ENCODE results near the gene PTPRD. TPM values are rescaled to one million over a fixed set of nuclear protein-coding genes. Genes with fewer than 3 reads are reported as not detected.

PTPRD gene
- total RNA-seq, 1 experiment from 2014 or later = 0.02 TPM

DNA sequence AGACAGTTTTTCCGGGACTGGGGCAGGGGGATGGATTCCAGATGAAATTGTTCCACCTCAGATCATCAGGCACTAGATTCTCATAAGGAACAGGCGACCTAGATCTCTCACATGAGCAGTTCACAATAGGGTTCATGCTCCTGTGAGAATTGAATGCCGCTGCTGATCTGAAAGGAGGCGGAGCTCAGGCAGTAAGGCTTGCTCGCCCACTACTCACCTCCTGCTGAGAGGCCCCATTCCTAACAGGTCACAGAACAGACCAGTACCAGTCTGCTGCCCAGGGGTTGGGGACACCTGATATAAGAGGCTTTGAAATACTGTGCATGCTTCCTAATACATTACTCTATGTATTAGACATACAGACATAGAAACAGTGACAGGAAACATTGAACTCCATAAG, 41.1 kb downstream of the PTPRD start:
- ATAC-seq (no peak), DNase-seq (ENCODE audit: low read depth, low spot score) (no peak)
- Histone ChIP-seq H2AFZ (ENCODE audit: low read depth, low read length, poor library complexity, severe bottlenecking) (no peak overlapping the region), H3K9me3 (ENCODE audit: control insufficient read depth in 1 of 2, insufficient read depth in 1 of 2, low read depth in 1 of 2, low read length in 2 of 2) (peaks cover 0 to 15% of the 10 kb centered on the region in 2 experiments; a peak in 3 of 4 replicates), H4K20me1 (ENCODE audit: insufficient read depth) (no peaks in the 10 kb centered on the region), H3K27me3 (ENCODE audit: insufficient read depth, low read length) (no peaks in the 10 kb centered on the region), H3K4me2 (ENCODE audit: low read length) (no peak overlapping the region), H3K4me1 (ENCODE audit: control insufficient read depth in 1 of 2, insufficient read depth in 2 of 2, low read length in 2 of 2) (no peaks in the 10 kb centered on the region), H3K27ac (ENCODE audit: low read depth, low read length) (no peak overlapping the region), H3K9ac (ENCODE audit: low read length) (no peak overlapping the region), H3K36me3 (ENCODE audit: control insufficient read depth in 1 of 2, insufficient read depth in 2 of 2, low read length in 2 of 2) (no peaks in the 10 kb centered on the region), H3K9me2 (ENCODE audit: insufficient read depth) (no peaks in the 10 kb centered on the region), H3K4me3 (replicated peaks in 1 of 2; ENCODE audit: low read depth in 1 of 2, low read length in 2 of 2) (no peak overlapping the region), H3K79me2 (ENCODE audit: insufficient read depth, low read length) (no peaks in the 10 kb centered on the region)
- RAD21 ChIA-PET (ENCODE audit: low non-redundant PET in 1 of 2, low total read pairs in 2 of 2, uncharacterized antibody in 2 of 2, unreplicated experiment in 2 of 2) = no interaction called here
- intact Hi-C loops (cut with micrococcal nuclease) = no loop called here
- POLR2A ChIA-PET = no interaction called here
- CTCF ChIA-PET = no interaction called here
- TF ChIP-seq EZH2 (IDR thresholded peaks at IDR 0.05) (no peak), ZFX (IDR thresholded peaks at IDR 0.05) (no peak), POLR2A (IDR thresholded peaks at IDR 0.05; ENCODE audit: borderline replicate concordance, extremely low read depth, insufficient read depth, insufficient read length) (no peak), ZNF274 (IDR thresholded peaks at IDR 0.05; ENCODE audit: low read depth, low read length) (no peak), JUND (IDR thresholded peaks at IDR 0.05) (no peak), SIN3A (IDR thresholded peaks at IDR 0.05; ENCODE audit: low read depth) (no peak)
- BruUV-seq (replicated peaks) = no TSS peak

DNA sequence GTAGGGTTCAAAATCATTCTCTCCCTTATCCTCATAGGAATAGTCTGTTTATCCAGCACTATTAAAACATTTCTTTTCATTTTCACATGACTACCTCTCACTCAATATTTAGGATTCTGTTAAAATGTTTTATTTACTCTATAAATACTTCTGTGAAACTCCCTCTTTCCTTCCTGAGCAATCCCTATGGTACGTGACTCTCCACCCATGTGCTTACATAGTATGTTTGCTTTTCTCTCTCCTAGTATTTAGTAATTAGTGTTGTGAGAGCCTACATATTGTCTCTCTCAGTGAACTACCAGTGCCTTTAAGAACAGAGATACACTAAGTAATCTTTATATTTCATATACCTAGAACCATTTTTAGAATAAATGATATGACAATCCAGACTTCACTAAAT, 46.0 kb downstream of the PTPRD start:
- ATAC-seq = no peak

More for the DNA sequence above, 46.0 kb downstream of the PTPRD start:
- DNase-seq (ENCODE audit: low read depth, low spot score) = no peak
- no TSS peak for BruUV-seq (replicated peaks)
- Histone ChIP-seq H4K20me1 (ENCODE audit: insufficient read depth) (no peaks in the 10 kb centered on the region), H3K9me2 (ENCODE audit: insufficient read depth) (no peaks in the 10 kb centered on the region), H3K4me1 (ENCODE audit: control insufficient read depth in 1 of 2, insufficient read depth in 2 of 2, low read length in 2 of 2) (no peaks in the 10 kb centered on the region), H3K36me3 (ENCODE audit: control insufficient read depth in 1 of 2, insufficient read depth in 2 of 2, low read length in 2 of 2) (no peaks in the 10 kb centered on the region), H3K9me3 (ENCODE audit: control insufficient read depth in 1 of 2, insufficient read depth in 1 of 2, low read depth in 1 of 2, low read length in 2 of 2) (peaks cover 0 to 17% of the 10 kb centered on the region in 2 experiments; a peak in 3 of 4 replicates), H3K27me3 (ENCODE audit: insufficient read depth, low read length) (no peaks in the 10 kb centered on the region), H2AFZ (ENCODE audit: low read depth, low read length, poor library complexity, severe bottlenecking) (no peak overlapping the region), H3K79me2 (ENCODE audit: insufficient read depth, low read length) (no peaks in the 10 kb centered on the region), H3K9ac (ENCODE audit: low read length) (no peak overlapping the region), H3K27ac (ENCODE audit: low read depth, low read length) (no peak overlapping the region), H3K4me3 (replicated peaks in 1 of 2; ENCODE audit: low read depth in 1 of 2, low read length in 2 of 2) (no peak overlapping the region), H3K4me2 (ENCODE audit: low read length) (no peak overlapping the region)
- ChIA-PET POLR2A (no interaction called here), RAD21 (ENCODE audit: low non-redundant PET in 1 of 2, low total read pairs in 2 of 2, uncharacterized antibody in 2 of 2, unreplicated experiment in 2 of 2) (no interaction called here), CTCF (no interaction called here)
- intact Hi-C loops (cut with micrococcal nuclease) = no loop called here
- TF ChIP-seq ELF1 (IDR thresholded peaks at IDR 0.05; ENCODE audit: borderline replicate concordance, low read depth) = no peak
- no peak for TF ChIP-seq CEBPB (IDR thresholded peaks at IDR 0.05; ENCODE audit: low read depth)
- no peak for TF ChIP-seq RAD21 (IDR thresholded peaks at IDR 0.05; ENCODE audit: low read depth)
